Panc1 (cell line): Measurements from ENCODE around the gene UBTD1. TPM values are rescaled to one million over a fixed set of nuclear protein-coding genes. Genes with fewer than 3 reads are reported as not detected.

Experiments used
- ATAC-seq: fragments of 200-7000 bp; cut with Tn5 transposase; 2 replicates; pipeline ENCODE4 v1.9.1; 2020; ENCODE audit warnings: mild to moderate bottlenecking, moderate library complexity
- BruUV-seq: library from RNA; stranded (reverse); fragments of 400-500 nt; replicated peaks from 2 replicates; lab custom pipeline; 2021; lab: Mats Ljungman, UMichigan
- CTCF ChIA-PET: fragments of 300-600 bp; sonication (Branson Sonifier 250); formaldehyde crosslinking; loops from one replicate; lab custom pipeline; 2022; ENCODE audit warnings: antibody characterized with exemption; lab: Charles Lee
- POLR2A ChIA-PET: fragments of 300-600 bp; sonication (Branson Sonifier 250); formaldehyde crosslinking; loops from one replicate; lab custom pipeline; 2022; ENCODE audit warnings: antibody characterized with exemption; lab: Charles Lee
- DNase-seq: peaks from one replicate; pipeline ENCODE4 v3.0.0-alpha.2; 2010; ENCODE audit warnings: low read depth, low spot score
- H3K27ac ChIP-seq: 2 replicates; pipeline ENCODE4 v1.5.1; 2011; ENCODE audit warnings: mild to moderate bottlenecking, low read length, inconsistent platforms
- H3K27me3 ChIP-seq: fragments of 200-500 bp; sonication (Bioruptor generic); 2 replicates; pipeline ENCODE4 v1.6.0; 2014; ENCODE audit warnings: low read length, inconsistent platforms; ENCODE audit not compliant: control insufficient read depth, insufficient read depth
- H3K36me3 ChIP-seq: fragments of 200-500 bp; sonication (Bioruptor generic); 2 replicates; pipeline ENCODE4 v1.5.1; 2014; ENCODE audit warnings: inconsistent platforms, mild to moderate bottlenecking, low read length, moderate library complexity; ENCODE audit not compliant: control insufficient read depth, insufficient read depth
- H3K4me1 ChIP-seq: 2 replicates; pipeline ENCODE4 v1.5.1; 2011; ENCODE audit warnings: inconsistent platforms, mild to moderate bottlenecking, low read length, moderate library complexity; ENCODE audit not compliant: control insufficient read depth, insufficient read depth
- H3K4me3 ChIP-seq, 2 experiments: 2 replicates each; pipeline ENCODE4 v1.5.1; 2011 to 2012; ENCODE audit warnings: low read depth in 2 of 2, low read length in 2 of 2, mild to moderate bottlenecking in 2 of 2, inconsistent platforms in 1 of 2, moderate library complexity in 1 of 2
- H3K9me3 ChIP-seq: fragments of 200-500 bp; sonication (Bioruptor generic); 2 replicates; pipeline ENCODE4 v1.5.1; 2014; ENCODE audit warnings: low read depth, mild to moderate bottlenecking, inconsistent platforms, low read length, moderate library complexity; ENCODE audit not compliant: control insufficient read depth, insufficient read depth
- CTCF ChIP-seq: fragments of 450-650 bp; IDR thresholded peaks from 2 replicates; pipeline ENCODE4 v1.5.1; 2017; ENCODE audit warnings: mild to moderate bottlenecking
- POLR2AphosphoS5 ChIP-seq: IDR thresholded peaks from 2 replicates; pipeline ENCODE4 v1.6.1; 2012; ENCODE audit warnings: mild to moderate bottlenecking, low read depth, low read length, moderate library complexity
- REST ChIP-seq, 2 experiments: IDR thresholded peaks; 2 replicates each; pipeline ENCODE4 v1.6.1; 2011 to 2012; ENCODE audit warnings: low read depth in 2 of 2, control low read depth in 1 of 2, low read length in 1 of 2, mild to moderate bottlenecking in 1 of 2, moderate library complexity in 1 of 2; ENCODE audit not compliant: insufficient read depth in 1 of 2
- SIN3A ChIP-seq: IDR thresholded peaks from 2 replicates; pipeline ENCODE4 v1.6.1; 2012; ENCODE audit warnings: low read depth, mild to moderate bottlenecking, low read length, moderate library complexity, borderline replicate concordance; ENCODE audit not compliant: insufficient read depth
- TCF7L2 ChIP-seq: IDR thresholded peaks from 2 replicates; pipeline ENCODE4 v1.6.1; 2011; ENCODE audit warnings: mild to moderate bottlenecking, low read depth, low read length, inconsistent platforms
- in situ Hi-C: cut with HindIII; loops from 2 replicates; pipeline ENCODE4 v1.10.0; 2016; ENCODE audit warnings: low sequenced_read_pairs, low pct_unique_long_range_greater_than_20kb
- intact Hi-C: fragments of 100-400 bp; cut with micrococcal nuclease; formaldehyde crosslinking; loops from one replicate; pipeline ENCODE4 v1.10.0; 2022; ENCODE audit not compliant: unreplicated experiment
- total RNA-seq: library from RNA; stranded (reverse); gene quantifications from one replicate; pipeline ENCODE4 v1.2.1, GENCODE V29; 2021; ENCODE audit not compliant: unreplicated experiment

The UBTD1 gene
- total RNA-seq, 1 experiment from 2014 or later: 55.6 TPM

GRCh38 chr10:97566336-97566996 lies 67.7 kb downstream of the UBTD1 start:
- H3K27me3 ChIP-seq: no peaks in the 10 kb centered on the region
- H3K36me3 ChIP-seq: no peaks in the 10 kb centered on the region
- TF ChIP-seq POLR2AphosphoS5: no peak
- no peak for TF ChIP-seq TCF7L2
- no peak for TF ChIP-seq REST (IDR thresholded peaks at IDR 0.05; ENCODE audit: insufficient read depth in 1 of 2, low read depth in 2 of 2, low read length in 1 of 2)
- no peak for TF ChIP-seq CTCF
- TF ChIP-seq SIN3A: no peak
- ATAC-seq (no peak), DNase-seq (no peak)
- H3K27ac ChIP-seq: peak overlapping the region; percentile 30; the same call in 1 of the 2 replicates
- ChIA-PET CTCF (no interaction called here), POLR2A (no interaction called here)
- intact Hi-C loops (no loop called here), in situ Hi-C loops (no loop called here)
- no peak overlapping the region for H3K4me3 ChIP-seq
- no TSS peak for BruUV-seq
- no peaks in the 10 kb centered on the region for H3K9me3 ChIP-seq
- peaks cover 17% of the 10 kb centered on the region for H3K4me1 ChIP-seq

- Histone ChIP-seq H3K4me1 (peaks cover 31% of the 10 kb centered on the region), H3K9me3 (no peaks in the 10 kb centered on the region), H3K27ac (no peak overlapping the region), H3K4me3 (no peak overlapping the region), H3K27me3 (no peaks in the 10 kb centered on the region), H3K36me3 (no peaks in the 10 kb centered on the region)
- TF ChIP-seq REST (IDR thresholded peaks at IDR 0.05; ENCODE audit: insufficient read depth in 1 of 2, low read depth in 2 of 2, low read length in 1 of 2) (no peak), CTCF (no peak), POLR2AphosphoS5 (no peak), TCF7L2 (no peak), SIN3A (no peak)
- BruUV-seq: no TSS peak
- ATAC-seq (no peak), DNase-seq (no peak)
- ChIA-PET CTCF (no interaction called here), POLR2A (no interaction called here)
- intact Hi-C loops: no loop called here
- in situ Hi-C loops: no loop called here
Observed at GRCh38 chr10:97567891-97568290, 69.2 kb downstream of the UBTD1 start.
